Endothelial cell of umbilical vein (primary cell): Measurements from ENCODE around the gene MBD2. TPM values are rescaled to one million over a fixed set of nuclear protein-coding genes. Genes with fewer than 3 reads are reported as not detected.

ENCODE experiments used
- BruUV-seq: library from RNA; stranded (reverse); fragments of 400-500 nt; replicated peaks from 2 replicates; lab custom pipeline; 2021; lab: Mats Ljungman, UMichigan
- CTCF ChIA-PET: fragments of 300-600, 350-600 bp; sonication (Branson Sonifier 250); formaldehyde crosslinking; loops from one replicate; lab custom pipeline; 2021; ENCODE audit warnings: antibody characterized with exemption, inconsistent platforms; lab: Charles Lee
- POLR2A ChIA-PET: fragments of 300-600, 350-600 bp; sonication (Branson Sonifier 250); formaldehyde crosslinking; loops from one replicate; lab custom pipeline; 2021; ENCODE audit warnings: antibody characterized with exemption, inconsistent platforms; lab: Charles Lee
- DNase-seq: peaks from one replicate; pipeline ENCODE4 v3.0.0-alpha.2; 2011; ENCODE audit warnings: low read depth, low spot score
- FAIRE-seq: peaks from 2 replicates; lab custom pipeline; 2011; peaks lifted over from hg19 to GRCh38; lab: Jason Lieb, UNC
- H2AFZ ChIP-seq: 2 replicates; pipeline ENCODE4 v1.6.0; 2012; ENCODE audit warnings: low read depth, low read length, control low read depth, inconsistent platforms
- H3K27ac ChIP-seq: 2 replicates; pipeline ENCODE4 v1.5.1; 2011; ENCODE audit warnings: low read depth, mild to moderate bottlenecking, control low read depth, low read length, moderate library complexity; ENCODE audit not compliant: insufficient read depth
- H3K27me3 ChIP-seq, 2 experiments: 2 replicates each; pipeline versions ENCODE4 v1.6.0 to v1.6.1; 2011; ENCODE audit warnings: low read length in 2 of 2, mixed read lengths in 1 of 2; ENCODE audit not compliant: control insufficient read depth in 2 of 2, insufficient read depth in 2 of 2
- H3K36me3 ChIP-seq, 2 experiments: 2 replicates in 1 of 2; 3 replicates in 1 of 2; pipeline ENCODE4 v1.5.1; 2011; ENCODE audit warnings: low read length in 2 of 2, mild to moderate bottlenecking in 1 of 2, moderate library complexity in 1 of 2; ENCODE audit not compliant: control insufficient read depth in 2 of 2, insufficient read depth in 2 of 2; ENCODE audit errors: extremely low read depth in 1 of 2
- H3K4me1 ChIP-seq: 3 replicates; pipeline ENCODE4 v1.5.1; 2011; ENCODE audit warnings: mild to moderate bottlenecking, low read length; ENCODE audit not compliant: control insufficient read depth, insufficient read depth; ENCODE audit errors: extremely low read depth
- H3K4me2 ChIP-seq: 2 replicates; pipeline ENCODE4 v1.6.1; 2011; ENCODE audit warnings: low read length, control low read depth, mixed read lengths; ENCODE audit not compliant: insufficient read depth
- H3K4me3 ChIP-seq, 3 experiments: fragments of 200-600 bp in 1 of 3; sonication (generic), shearing (Covaris generic) in 1 of 3; replicated peaks in 1 of 3; 2 replicates each; pipeline ENCODE4 v1.5.1; 2011 to 2016; ENCODE audit warnings: control low read depth in 3 of 3, low read length in 3 of 3, mild to moderate bottlenecking in 2 of 3, inconsistent platforms in 1 of 3, low read depth in 1 of 3, moderate library complexity in 1 of 3; ENCODE audit not compliant: insufficient read depth in 1 of 3
- H3K79me2 ChIP-seq: 2 replicates; pipeline ENCODE4 v1.6.0; 2012; ENCODE audit warnings: low read length, inconsistent platforms; ENCODE audit not compliant: control insufficient read depth, insufficient read depth
- H3K9ac ChIP-seq: replicated peaks from 2 replicates; pipeline ENCODE3; 2011; ENCODE audit warnings: low read length, control low read depth; ENCODE audit not compliant: insufficient read depth; ENCODE audit errors: extremely low read depth
- H3K9me1 ChIP-seq: replicated peaks from 3 replicates; pipeline ENCODE4 v1.6.0; 2011; ENCODE audit warnings: mild to moderate bottlenecking, low read length; ENCODE audit not compliant: control insufficient read depth, insufficient read depth; ENCODE audit errors: extremely low read depth
- H3K9me3 ChIP-seq: replicated peaks from 2 replicates; pipeline ENCODE4 v1.5.1; 2012; ENCODE audit warnings: low read length, inconsistent platforms; ENCODE audit not compliant: control insufficient read depth, insufficient read depth
- H4K20me1 ChIP-seq: replicated peaks from 2 replicates; pipeline ENCODE3; 2011; ENCODE audit warnings: mild to moderate bottlenecking, low read length; ENCODE audit not compliant: control insufficient read depth, insufficient read depth; ENCODE audit errors: extremely low read depth
- CTCF ChIP-seq, 2 donors: IDR thresholded peaks; 1 replicate in 1 of 2; 2 replicates in 1 of 2; pipeline ENCODE4 v1.5.1; 2011; ENCODE audit warnings: low read length in 2 of 2, mild to moderate bottlenecking in 2 of 2, moderate library complexity in 2 of 2, control low read depth in 1 of 2, inconsistent platforms in 1 of 2, low read depth in 1 of 2; ENCODE audit not compliant: insufficient read depth in 1 of 2; ENCODE audit errors: extremely low read depth in 1 of 2
- FOS ChIP-seq: IDR thresholded peaks from 2 replicates; pipeline ENCODE4 v1.6.1; 2011; ENCODE audit warnings: mild to moderate bottlenecking, low read length, moderate library complexity, borderline replicate concordance; ENCODE audit not compliant: insufficient read depth
- GATA2 ChIP-seq: IDR thresholded peaks from 2 replicates; pipeline ENCODE4 v1.7.0; 2011; ENCODE audit warnings: low read depth, mild to moderate bottlenecking, moderate library complexity, mixed read lengths, low read length; ENCODE audit not compliant: insufficient read length, insufficient read depth
- JUN ChIP-seq: IDR thresholded peaks from 2 replicates; pipeline ENCODE4 v1.6.1; 2011; ENCODE audit warnings: borderline replicate concordance, low read depth; ENCODE audit not compliant: insufficient read length, insufficient read depth
- MAX ChIP-seq: IDR thresholded peaks from 2 replicates; pipeline ENCODE4 v1.6.1; 2011; ENCODE audit not compliant: insufficient read depth, insufficient read length
- MYC ChIP-seq: IDR thresholded peaks from one replicate; pipeline ENCODE4 v1.6.1; 2011; ENCODE audit warnings: mild to moderate bottlenecking, low read depth, low read length
- POLR2A ChIP-seq: IDR thresholded peaks from 2 replicates; pipeline ENCODE4 v1.6.1; 2012; ENCODE audit warnings: low read depth, mild to moderate bottlenecking, control low read depth, low read length
- POLR2AphosphoS5 ChIP-seq: IDR thresholded peaks from 2 replicates; pipeline ENCODE4 v1.6.1; 2012; ENCODE audit warnings: low read depth, mild to moderate bottlenecking, control low read depth, low read length, moderate library complexity; ENCODE audit not compliant: insufficient read depth
- dilution Hi-C: fragments of 300-500 bp; cut with MboI; formaldehyde crosslinking; loops from one replicate; pipeline ENCODE4 v1.15.0; 2019; ENCODE audit warnings: low sequenced_read_pairs; ENCODE audit not compliant: extremely low pct_ligation_motif_present
- intact Hi-C: fragments of 100-400 bp; cut with micrococcal nuclease; formaldehyde crosslinking; loops from one replicate; pipeline ENCODE4 v1.10.0; 2022
- polyA plus RNA-seq, 4 experiments: library from polyadenylated mRNA; depleted of rRNA in 3 of 4; stranded (reverse) in 3 of 4; unstranded in 1 of 4; fragments of >200 nt; gene quantifications; 2 replicates each; pipeline versions ENCODE4 v1.2.1 to v1.2.3, GENCODE V29; 2011 to 2012; ENCODE audit warnings: missing spikeins in 1 of 4
- total RNA-seq: library from RNA; stranded (reverse); gene quantifications from 2 replicates; pipeline ENCODE4 v1.2.3, GENCODE V29; 2021

Gene MBD2
- total and polyA plus RNA-seq, 2 donors (not counting 3 experiments of a cell fraction or from before 2014, with no cell fraction given) = 86.8 to 110 TPM

- CTCF ChIA-PET = interaction anchor here (1.0 to 1.7 kb wide), 2 partner anchors 11 to 34 kb away, joined by 5 to 6 read pairs; partner anchors contain the start of gene MBD2
- BruUV-seq = no TSS peak
- H3K4me1 ChIP-seq = peaks cover 59% of the 10 kb centered on the region
Measured at GRCh38 chr18:54235871-54236270, 11.4 kb upstream of the MBD2 start.

More at GRCh38 chr18:54235871-54236270, 11.4 kb upstream of the MBD2 start:
- Histone ChIP-seq H3K9me1 (no peaks in the 10 kb centered on the region), H3K9ac (peak overlapping the region; percentile 38), H3K4me3 (peak overlapping the region in 1 of 3 experiments; percentile 6), H4K20me1 (no peaks in the 10 kb centered on the region), H3K9me3 (no peaks in the 10 kb centered on the region), H3K27ac (peak overlapping the region; percentile 59), H3K4me2 (peak overlapping the region; percentile 61), H2AFZ (peak overlapping the region; percentile 30), H3K27me3 (no peaks in the 10 kb centered on the region), H3K36me3 (no peaks in the 10 kb centered on the region), H3K79me2 (no peaks in the 10 kb centered on the region)
- TF ChIP-seq FOS = peak; percentile 48
- TF ChIP-seq POLR2A = no peak
- peak; percentile 56 for TF ChIP-seq POLR2AphosphoS5
- no peak for TF ChIP-seq MAX
- TF ChIP-seq GATA2 = peak; percentile 97
- TF ChIP-seq MYC = no peak
- no peak for TF ChIP-seq CTCF (IDR thresholded peaks at IDR 0.05; ENCODE audit: extremely low read depth in 1 of 2, insufficient read depth in 1 of 2, low read depth in 1 of 2, low read length in 2 of 2)
- TF ChIP-seq JUN = peak; percentile 44
- DNase-seq (peak; percentile 81), FAIRE-seq (peak; percentile 77)
- intact Hi-C loops (no loop called here), dilution Hi-C loops (no loop called here)
- POLR2A ChIA-PET = no interaction called here
